NT2/D1 (cell line): ENCODE results near the gene REEP6.

Source experiments
- YY1 ChIP-seq: IDR thresholded peaks from 2 replicates; pipeline ENCODE4 v1.6.1; 2011; ENCODE audit not compliant: insufficient read length, insufficient read depth
- ZNF274 ChIP-seq: IDR thresholded peaks from 2 replicates; pipeline ENCODE4 v1.6.1; 2011; ENCODE audit warnings: mild to moderate bottlenecking, low read depth, low read length

- TF ChIP-seq ZNF274 (no peak), YY1 (no peak)
These were observed 11.6 kb downstream of the REEP6 start for GRCh38 chr19:1502433-1503088.
